Keratinocyte (primary cell): Measurements from ENCODE around the gene GOSR1. TPM values are rescaled to one million over a fixed set of nuclear protein-coding genes. Genes with fewer than 3 reads are reported as not detected.
"Not testable (repeated sequence)": the region's sequence is repeated elsewhere in the genome, so short reads cannot be mapped to it uniquely, and the experiment has no call there.

ENCODE experiments used
- DNase-seq: peaks from one replicate; pipeline ENCODE4 v3.0.0-alpha.2; 2011; ENCODE audit warnings: low read depth, missing footprints, low spot score
- FAIRE-seq: peaks from 2 replicates; lab custom pipeline; 2011; peaks lifted over from hg19 to GRCh38; lab: Jason Lieb, UNC
- H2AFZ ChIP-seq: 2 replicates; pipeline ENCODE4 v1.6.0; 2012; ENCODE audit warnings: low read length, control low read depth, inconsistent platforms; ENCODE audit not compliant: control insufficient read depth
- H3K27ac ChIP-seq: 2 replicates; pipeline ENCODE4 v1.5.1; 2011; ENCODE audit warnings: low read length; ENCODE audit not compliant: control insufficient read depth, insufficient read depth
- H3K27me3 ChIP-seq: 3 replicates; pipeline ENCODE4 v1.6.0; 2011; ENCODE audit warnings: low read length; ENCODE audit not compliant: control insufficient read depth, insufficient read depth; ENCODE audit errors: extremely low read depth
- H3K36me3 ChIP-seq, 2 experiments: 2 replicates in 1 of 2; 3 replicates in 1 of 2; pipeline ENCODE4 v1.5.1; 2011; ENCODE audit warnings: low read length in 2 of 2, mild to moderate bottlenecking in 1 of 2; ENCODE audit not compliant: control insufficient read depth in 2 of 2, insufficient read depth in 2 of 2; ENCODE audit errors: extremely low read depth in 1 of 2
- H3K4me1 ChIP-seq: 3 replicates; pipeline ENCODE4 v1.5.1; 2011; ENCODE audit warnings: low read length; ENCODE audit not compliant: control insufficient read depth, insufficient read depth; ENCODE audit errors: extremely low read depth
- H3K4me2 ChIP-seq: 3 replicates; pipeline ENCODE4 v1.6.0; 2011; ENCODE audit warnings: low read depth, low read length; ENCODE audit not compliant: control insufficient read depth, insufficient read depth; ENCODE audit errors: extremely low read depth
- H3K4me3 ChIP-seq, 3 experiments: fragments of 200-600 bp in 1 of 3; sonication (generic) in 1 of 3; 2 replicates in 2 of 3; 3 replicates in 1 of 3; pipeline ENCODE4 v1.5.1; 2011 to 2016; ENCODE audit warnings: low read length in 3 of 3, mild to moderate bottlenecking in 3 of 3, control low read depth in 2 of 3, inconsistent platforms in 1 of 3, low read depth in 1 of 3, mixed read lengths in 1 of 3, mixed run types in 1 of 3, moderate library complexity in 1 of 3; ENCODE audit not compliant: control insufficient read depth in 2 of 3, insufficient read depth in 2 of 3; ENCODE audit errors: extremely low read depth in 1 of 3
- H3K79me2 ChIP-seq: 2 replicates; pipeline ENCODE4 v1.6.0; 2012; ENCODE audit warnings: low read length; ENCODE audit not compliant: control insufficient read depth, insufficient read depth
- H3K9ac ChIP-seq: 3 replicates; pipeline ENCODE4 v1.6.0; 2011; ENCODE audit warnings: low read length; ENCODE audit not compliant: control insufficient read depth, insufficient read depth; ENCODE audit errors: extremely low read depth
- H3K9me1 ChIP-seq: 3 replicates; pipeline ENCODE4 v1.6.0; 2011; ENCODE audit warnings: low read length; ENCODE audit not compliant: control insufficient read depth, insufficient read depth; ENCODE audit errors: extremely low read depth
- H3K9me3 ChIP-seq: 2 replicates; pipeline ENCODE4 v1.5.1; 2012; ENCODE audit warnings: low read depth, low read length; ENCODE audit not compliant: control insufficient read depth
- H4K20me1 ChIP-seq: 3 replicates; pipeline ENCODE4 v1.6.0; 2011; ENCODE audit warnings: low read length; ENCODE audit not compliant: control insufficient read depth, insufficient read depth; ENCODE audit errors: extremely low read depth
- CTCF ChIP-seq, 3 experiments: IDR thresholded peaks in 1 of 3; conservative IDR thresholded peaks in 1 of 3; optimal IDR thresholded peaks in 1 of 3; 2 replicates in 2 of 3; 3 replicates in 1 of 3; pipeline versions ENCODE3 to v1.5.1; 2011; ENCODE audit warnings: low read length in 3 of 3, mild to moderate bottlenecking in 3 of 3, moderate library complexity in 2 of 3, control low read depth in 1 of 3, inconsistent platforms in 1 of 3; ENCODE audit not compliant: insufficient read depth in 2 of 3; ENCODE audit errors: extremely low read depth in 1 of 3
- EZH2 ChIP-seq: IDR thresholded peaks from one replicate; pipeline ENCODE4 v1.6.1; 2012; ENCODE audit warnings: inconsistent platforms, mild to moderate bottlenecking, low read length, moderate library complexity
- dilution Hi-C: fragments of 300-500 bp; cut with MboI; formaldehyde crosslinking; loops from one replicate; pipeline ENCODE4 v1.7.0; 2020; ENCODE audit warnings: low sequenced_read_pairs; ENCODE audit not compliant: extremely low pct_ligation_motif_present
- polyA plus RNA-seq, 5 experiments: library from polyadenylated mRNA; depleted of rRNA in 3 of 5; stranded (reverse) in 3 of 5; stranded (forward) in 1 of 5; unstranded in 1 of 5; fragments of >200 nt; gene quantifications; 1 replicate in 1 of 5; 2 replicates in 3 of 5; 3 replicates in 1 of 5; pipeline versions ENCODE4 v1.2.1 to v1.2.3, GENCODE V29; 2011 to 2012; ENCODE audit warnings: missing spikeins in 2 of 5, low read depth in 1 of 5, low replicate concordance in 1 of 5

Gene GOSR1
- polyA plus RNA-seq, 1 donor (not counting 4 experiments of a cell fraction or from before 2014, with no cell fraction given) = 24.5 TPM

- no peak overlapping the region for H2AFZ ChIP-seq
- no peaks in the 10 kb centered on the region for H3K9me1 ChIP-seq
- FAIRE-seq (no peak), DNase-seq (no peak)
- H3K9me3 ChIP-seq = no peaks in the 10 kb centered on the region
- H3K27me3 ChIP-seq = no peaks in the 10 kb centered on the region
- H3K4me3 ChIP-seq = no peak overlapping the region
- TF ChIP-seq CTCF (optimal IDR thresholded peaks at IDR 0.05 in 1 of 3, IDR thresholded peaks at IDR 0.05 in 1 of 3, conservative IDR thresholded peaks at IDR 0.05 in 1 of 3; ENCODE audit: extremely low read depth in 1 of 3, insufficient read depth in 2 of 3, low read length in 3 of 3) (no peak), EZH2 (no peak)
- no peaks in the 10 kb centered on the region for H3K79me2 ChIP-seq
- no peaks in the 10 kb centered on the region for H4K20me1 ChIP-seq
- H3K4me1 ChIP-seq = no peaks in the 10 kb centered on the region
- no peaks in the 10 kb centered on the region for H3K36me3 ChIP-seq
- no peak overlapping the region for H3K9ac ChIP-seq
- no peak overlapping the region for H3K27ac ChIP-seq
- dilution Hi-C loops = no loop called here
- H3K4me2 ChIP-seq = no peak overlapping the region
Observed at GRCh38 chr17:30545024-30545423, 67.8 kb downstream of the GOSR1 start.

GRCh38 chr17:30547778-30548573 lies 70.8 kb downstream of the GOSR1 start:
- Histone ChIP-seq H3K27me3 (no peaks in the 10 kb centered on the region), H3K27ac (no peak overlapping the region), H3K9me3 (no peaks in the 10 kb centered on the region), H3K9me1 (no peaks in the 10 kb centered on the region), H3K36me3 (no peaks in the 10 kb centered on the region), H4K20me1 (no peaks in the 10 kb centered on the region), H3K4me2 (no peak overlapping the region), H3K9ac (no peak overlapping the region), H3K4me1 (peaks cover 8% of the 10 kb centered on the region), H3K4me3 (no peak overlapping the region), H3K79me2 (no peaks in the 10 kb centered on the region), H2AFZ (no peak overlapping the region)
- no peak for DNase-seq
- dilution Hi-C loops = no loop called here
- TF ChIP-seq EZH2 (no peak), CTCF (optimal IDR thresholded peaks at IDR 0.05 in 1 of 3, IDR thresholded peaks at IDR 0.05 in 1 of 3, conservative IDR thresholded peaks at IDR 0.05 in 1 of 3; ENCODE audit: extremely low read depth in 1 of 3, insufficient read depth in 2 of 3, low read length in 3 of 3) (no peak)
- FAIRE-seq = no peak

- H3K27ac ChIP-seq, H3K4me2 ChIP-seq, H3K9me3 ChIP-seq, H3K36me3 ChIP-seq, DNase-seq, H3K9me1 ChIP-seq, H3K9ac ChIP-seq, dilution Hi-C loops, H3K4me1 ChIP-seq, H3K4me3 ChIP-seq, H4K20me1 ChIP-seq, H2AFZ ChIP-seq, H3K79me2 ChIP-seq, FAIRE-seq, H3K27me3 ChIP-seq: not testable (repeated sequence)
Observed at GRCh38 chr17:30549181-30549580, 72.0 kb downstream of the GOSR1 start.
